Liver (tissue), 9 donors: ENCODE results near the gene TOP2A. TPM values are rescaled to one million over a fixed set of nuclear protein-coding genes. Genes with fewer than 3 reads are reported as not detected.

ENCODE experiments used
- DNase-seq: peaks from one replicate; pipeline ENCODE4 v3.0.0-alpha.2; 2017; ENCODE audit warnings: low spot score
- H3K27ac ChIP-seq, 2 donors: one replicate each; pipeline ENCODE4 v1.7.0; 2013; ENCODE audit warnings: inconsistent platforms in 2 of 2, low read length in 2 of 2, control low read depth in 1 of 2, low read depth in 1 of 2, mild to moderate bottlenecking in 1 of 2
- H3K27me3 ChIP-seq, 4 donors: one replicate each; pipeline versions ENCODE4 v1.6.1 to v1.7.0; 2013; ENCODE audit warnings: low read length in 3 of 4, inconsistent platforms in 1 of 4, mild to moderate bottlenecking in 1 of 4, moderate library complexity in 1 of 4; ENCODE audit not compliant: control insufficient read depth in 4 of 4, insufficient read depth in 4 of 4
- H3K36me3 ChIP-seq, 4 donors: one replicate each; pipeline versions ENCODE4 v1.6.1 to v1.7.0; 2013; ENCODE audit warnings: low read length in 3 of 4, mild to moderate bottlenecking in 3 of 4, low read depth in 1 of 4, moderate library complexity in 1 of 4; ENCODE audit not compliant: control insufficient read depth in 4 of 4, insufficient read depth in 3 of 4
- H3K4me1 ChIP-seq, 4 donors: one replicate each; pipeline versions ENCODE4 v1.6.1 to v1.7.0; 2013; ENCODE audit warnings: low read length in 3 of 4, mild to moderate bottlenecking in 3 of 4, moderate library complexity in 1 of 4; ENCODE audit not compliant: control insufficient read depth in 4 of 4, insufficient read depth in 4 of 4
- H3K4me3 ChIP-seq, 3 donors: one replicate each; pipeline versions ENCODE4 v1.6.1 to v1.7.0; 2013; ENCODE audit warnings: low read length in 3 of 3, control low read depth in 1 of 3, low read depth in 1 of 3, mild to moderate bottlenecking in 1 of 3
- H3K9ac ChIP-seq, 2 donors: one replicate each; pipeline ENCODE4 v1.7.0; 2013; ENCODE audit warnings: low read length in 2 of 2, mild to moderate bottlenecking in 2 of 2, moderate library complexity in 2 of 2, control low read depth in 1 of 2, low read depth in 1 of 2
- H3K9me3 ChIP-seq, 4 donors: one replicate each; pipeline versions ENCODE4 v1.6.1 to v1.7.0; 2013; ENCODE audit warnings: low read length in 3 of 4; ENCODE audit not compliant: control insufficient read depth in 4 of 4
- ATF3 ChIP-seq: IDR thresholded peaks from 2 replicates; pipeline ENCODE4 v1.6.1; 2016; ENCODE audit warnings: antibody characterized with exemption
- CTCF ChIP-seq: fragments of 150-350 bp; IDR thresholded peaks from 2 replicates; pipeline ENCODE4 v1.5.1; 2017; ENCODE audit warnings: improper control_type of control experiment, low read depth, low read length; ENCODE audit not compliant: missing input control
- EGR1 ChIP-seq, 2 donors: IDR thresholded peaks; 2 replicates each; pipeline ENCODE4 v1.6.1; 2016 to 2018; ENCODE audit warnings: antibody characterized with exemption in 2 of 2, low read depth in 2 of 2
- FOXA1 ChIP-seq: IDR thresholded peaks from 2 replicates; pipeline ENCODE4 v1.6.1; 2016; ENCODE audit warnings: antibody characterized with exemption
- FOXA2 ChIP-seq: IDR thresholded peaks from 2 replicates; pipeline ENCODE4 v1.6.1; 2016; ENCODE audit warnings: antibody characterized with exemption
- GABPA ChIP-seq, 2 donors: IDR thresholded peaks in 1 of 2; conservative IDR thresholded peaks in 1 of 2; 2 replicates each; pipeline ENCODE4 v1.6.1; 2016; ENCODE audit warnings: antibody characterized with exemption in 2 of 2, mild to moderate bottlenecking in 1 of 2, moderate library complexity in 1 of 2
- HNF4A ChIP-seq, 2 donors: conservative IDR thresholded peaks; 2 replicates each; pipeline ENCODE4 v1.6.1; 2016; ENCODE audit warnings: antibody characterized with exemption in 2 of 2, mild to moderate bottlenecking in 2 of 2
- HNF4G ChIP-seq: IDR thresholded peaks from 2 replicates; pipeline ENCODE4 v1.6.1; 2016; ENCODE audit warnings: antibody characterized with exemption
- JUND ChIP-seq, 2 donors: IDR thresholded peaks; 2 replicates each; pipeline ENCODE4 v1.6.1; 2016; ENCODE audit warnings: antibody characterized with exemption in 2 of 2
- MAX ChIP-seq: IDR thresholded peaks from 2 replicates; pipeline ENCODE4 v1.6.1; 2016; ENCODE audit warnings: antibody characterized with exemption
- NR2F2 ChIP-seq: IDR thresholded peaks from 2 replicates; pipeline ENCODE4 v1.6.1; 2016; ENCODE audit warnings: antibody characterized with exemption
- RAD21 ChIP-seq, 2 donors: IDR thresholded peaks; 2 replicates each; pipeline ENCODE4 v1.6.1; 2016; ENCODE audit warnings: antibody characterized with exemption in 2 of 2, mild to moderate bottlenecking in 2 of 2
- REST ChIP-seq: IDR thresholded peaks from 2 replicates; pipeline ENCODE4 v1.6.1; 2016; ENCODE audit warnings: antibody characterized with exemption, mild to moderate bottlenecking
- RXRA ChIP-seq, 2 donors: IDR thresholded peaks; 2 replicates each; pipeline ENCODE4 v1.6.1; 2017 to 2018; ENCODE audit warnings: antibody characterized with exemption in 2 of 2, mild to moderate bottlenecking in 1 of 2
- SP1 ChIP-seq: IDR thresholded peaks from 2 replicates; pipeline ENCODE4 v1.6.1; 2018; ENCODE audit warnings: antibody characterized with exemption, mild to moderate bottlenecking
- TAF1 ChIP-seq: conservative IDR thresholded peaks from 2 replicates; pipeline ENCODE4 v1.6.1; 2016; ENCODE audit warnings: antibody characterized with exemption, mild to moderate bottlenecking
- YY1 ChIP-seq: IDR thresholded peaks from 2 replicates; pipeline ENCODE4 v1.6.1; 2016; ENCODE audit warnings: antibody characterized with exemption, mild to moderate bottlenecking
- ZBTB33 ChIP-seq: IDR thresholded peaks from 2 replicates; pipeline ENCODE4 v1.6.1; 2016; ENCODE audit warnings: antibody characterized with exemption
- WGBS: extraction: QIAGEN DNeasy Blood & Tissue Kit; methylation state at CpG from one replicate; pipeline ENCODE4 v1.1.7; 2013; 5-methylcytosine and 5-hydroxymethylcytosine counted together
- polyA plus RNA-seq, 2 donors: library from polyadenylated mRNA; stranded (reverse) in 1 of 2; unstranded in 1 of 2; fragments of 200-250 nt in 1 of 2; fragments of >200 nt in 1 of 2; fragmentation: Nextera tagmentation in 1 of 2; extraction: Ambion mirVana in 1 of 2; gene quantifications; one replicate each; pipeline versions ENCODE4 v1.2.1 to v1.2.3, GENCODE V29; 2013 to 2015
- total RNA-seq, 2 donors: library from RNA; depleted of rRNA; stranded (reverse); fragments of >200 nt; gene quantifications; one replicate each; pipeline ENCODE4 v1.2.3, GENCODE V29; 2014
- donor health status: healthy.
- donor health status: healthy.
- donor health status: healthy.
- donor health status: healthy.
- donor health status: healthy.

The TOP2A gene
- total and polyA plus RNA-seq, 4 donors, result 0.08 to 102 (median 3.6) TPM

GRCh38 chr17:40450175-40450574, 32.5 kb upstream of the TOP2A start:
- Histone ChIP-seq H3K9ac (no peak overlapping the region), H3K27me3 (no peaks in the 10 kb centered on the region), H3K9me3 (no peaks in the 10 kb centered on the region), H3K27ac (peak overlapping the region; percentile 72 to 97), H3K4me1 (peaks cover 21 to 86% (median 79%) of the 10 kb centered on the region in 4 donors), H3K4me3 (no peak overlapping the region), H3K36me3 (peaks cover 8 to 32% (median 19%) of the 10 kb centered on the region in 4 donors)
- DNase-seq, result no peak
- WGBS, result 45% methylated on average over 3 of the region's 3 CpGs
- TF ChIP-seq HNF4A (conservative IDR thresholded peaks at IDR 0.05) (peak; percentile 20 to 45), CTCF (peak; percentile 47), RAD21 (IDR thresholded peaks at IDR 0.05) (peak; percentile 54 to 61), GABPA (IDR thresholded peaks at IDR 0.05 in 1 of 2, conservative IDR thresholded peaks at IDR 0.05 in 1 of 2) (no peak), RXRA (IDR thresholded peaks at IDR 0.05) (peak in 1 of 2 donors; percentile 50)

- 13% methylated on average over 7 of the region's 7 CpGs for WGBS
- Histone ChIP-seq H3K4me1 (peaks cover 19 to 74% (median 66%) of the 10 kb centered on the region in 4 donors), H3K9ac (peak overlapping the region; percentile 66 to 81)
These were observed 31.1 kb upstream of the TOP2A start for GRCh38 chr17:40448639-40449261.

More at GRCh38 chr17:40448639-40449261, 31.1 kb upstream of the TOP2A start:
- peak overlapping the region; percentile 92 to 97 for H3K27ac ChIP-seq
- no peak for DNase-seq
- TF ChIP-seq EGR1 (IDR thresholded peaks at IDR 0.05; ENCODE audit: low read depth in 2 of 2) (peak in 1 of 2 donors; percentile 4), HNF4G (peak; percentile 68), ATF3 (peak; percentile 74), NR2F2 (peak; percentile 63), RAD21 (IDR thresholded peaks at IDR 0.05) (no peak), ZBTB33 (peak; percentile 91), TAF1 (no peak), REST (peak; percentile 57), JUND (IDR thresholded peaks at IDR 0.05) (peak; percentile 88 to 92), FOXA1 (peak; percentile 99), CTCF (no peak), SP1 (peak; percentile 98), FOXA2 (peak; percentile 99), GABPA (IDR thresholded peaks at IDR 0.05 in 1 of 2, conservative IDR thresholded peaks at IDR 0.05 in 1 of 2) (peak in 1 of 2 donors; percentile 17), YY1 (peak; percentile 79), HNF4A (conservative IDR thresholded peaks at IDR 0.05) (peak; percentile 90 to 96), RXRA (IDR thresholded peaks at IDR 0.05) (peak; percentile 99 to 100), MAX (peak; percentile 97)
- H3K36me3 ChIP-seq, result peaks cover 6 to 19% (median 9%) of the 10 kb centered on the region in 4 donors
- H3K27me3 ChIP-seq, result no peaks in the 10 kb centered on the region
- no peaks in the 10 kb centered on the region for H3K9me3 ChIP-seq
- H3K4me3 ChIP-seq, result peak overlapping the region; percentile 21 to 40 (median 39)
